HG03432 (cell line): ENCODE data around the gene BRAF.
"Not testable (repeated sequence)": the region's sequence is repeated elsewhere in the genome, so short reads cannot be mapped to it uniquely, and the experiment has no call there.

ENCODE experiments used
- ATAC-seq: cut with Tn5 transposase; IDR thresholded peaks from one replicate; pipeline ENCODE4 v1.9.1; 2021; ENCODE audit warnings: mild to moderate bottlenecking, moderate library complexity; ENCODE audit not compliant: unreplicated experiment

BRAF gene

GRCh38 chr7:140924821-140925421, at the start of gene BRAF:
TSS of gene BRAF (minus strand) at chr7:140924929. CDS start at chr7:140924703, 226 bp downstream.
- peak; percentile 63 for ATAC-seq

DNA sequence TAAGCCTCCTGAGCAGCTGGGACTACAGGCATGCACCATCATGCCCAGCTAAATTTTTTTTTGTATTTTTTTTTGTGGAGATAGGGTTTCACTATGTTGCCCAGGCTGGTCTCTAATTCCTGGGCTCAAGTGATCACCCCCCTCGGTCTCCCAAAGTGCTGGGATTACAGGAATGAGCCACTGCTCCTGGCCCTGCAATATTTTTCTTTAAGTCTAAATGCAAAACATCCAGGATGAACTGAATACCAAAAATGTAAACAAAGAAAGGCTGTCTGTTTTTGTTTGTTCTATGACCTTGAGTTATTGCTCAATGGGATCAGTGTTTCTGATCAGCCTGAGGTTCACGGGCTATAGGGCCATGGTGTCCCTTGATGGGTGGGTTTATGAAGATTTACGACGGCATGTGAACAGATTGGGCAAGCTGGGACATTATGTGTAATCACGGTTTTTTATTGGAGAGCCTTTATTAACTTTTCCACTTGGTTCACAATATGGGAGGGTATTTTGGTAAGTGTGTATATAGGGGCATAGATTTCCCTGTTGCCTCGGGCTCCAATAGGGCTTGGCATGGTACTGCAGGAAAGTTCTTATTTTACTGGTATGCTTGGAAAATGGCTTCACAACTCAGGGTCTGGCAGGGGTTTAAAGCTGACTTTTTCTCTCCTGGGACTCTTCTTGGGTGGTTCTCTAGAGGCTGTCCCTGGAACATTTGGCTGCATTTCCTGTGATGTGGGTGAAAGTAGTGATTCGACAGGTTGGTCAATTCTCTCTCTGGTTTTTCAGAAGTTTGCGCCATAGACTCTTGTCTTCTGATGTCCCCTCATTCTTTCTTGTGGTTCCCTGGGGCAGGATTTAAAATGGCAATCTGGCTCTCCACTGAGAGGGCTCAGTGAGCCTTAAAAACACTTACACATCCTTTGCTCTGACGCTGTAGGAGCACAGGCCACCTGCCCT, 48.4 kb upstream of the BRAF start:
- ATAC-seq: no peak

DNA sequence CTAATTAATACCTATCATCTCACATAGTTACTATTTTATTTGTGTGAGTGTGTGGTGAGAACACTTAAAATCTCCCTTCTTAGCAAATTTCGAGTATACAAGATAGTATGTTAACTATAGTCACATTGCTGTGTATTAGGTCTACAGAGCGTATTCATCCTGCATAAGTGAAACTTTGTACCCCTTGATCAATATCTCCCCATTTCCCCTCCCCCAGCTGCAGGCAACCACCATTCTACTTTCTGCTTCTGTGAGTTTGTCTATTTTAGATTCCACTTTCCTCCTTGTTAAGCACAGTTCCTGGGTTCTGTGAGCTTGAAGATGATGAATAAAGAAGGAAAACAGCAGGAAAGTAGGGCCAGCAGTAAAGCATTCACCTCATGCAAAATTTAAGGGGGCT, 47.6 kb upstream of the BRAF start:
- ATAC-seq: no peak

DNA sequence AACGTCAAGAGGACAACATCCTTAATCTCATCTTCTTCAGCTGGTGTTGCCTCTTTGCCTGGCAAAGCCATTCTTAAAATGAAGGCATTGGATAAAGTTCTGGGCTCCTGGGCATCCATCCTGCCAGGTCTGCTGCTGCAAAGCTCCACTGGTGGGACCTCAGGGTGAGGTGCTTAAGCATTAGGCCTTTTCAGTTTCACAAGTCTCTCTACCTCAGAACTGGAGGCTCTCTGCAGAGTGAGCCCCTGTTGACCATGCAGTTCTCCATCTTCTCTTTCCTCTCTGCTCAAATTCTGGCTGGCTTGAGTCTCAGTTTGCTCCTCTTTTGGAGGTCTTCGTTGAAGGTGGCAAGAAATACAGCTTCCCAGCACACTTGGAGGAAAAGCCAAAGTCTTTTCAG, 42.7 kb upstream of the BRAF start:
- ATAC-seq: no peak

DNA sequence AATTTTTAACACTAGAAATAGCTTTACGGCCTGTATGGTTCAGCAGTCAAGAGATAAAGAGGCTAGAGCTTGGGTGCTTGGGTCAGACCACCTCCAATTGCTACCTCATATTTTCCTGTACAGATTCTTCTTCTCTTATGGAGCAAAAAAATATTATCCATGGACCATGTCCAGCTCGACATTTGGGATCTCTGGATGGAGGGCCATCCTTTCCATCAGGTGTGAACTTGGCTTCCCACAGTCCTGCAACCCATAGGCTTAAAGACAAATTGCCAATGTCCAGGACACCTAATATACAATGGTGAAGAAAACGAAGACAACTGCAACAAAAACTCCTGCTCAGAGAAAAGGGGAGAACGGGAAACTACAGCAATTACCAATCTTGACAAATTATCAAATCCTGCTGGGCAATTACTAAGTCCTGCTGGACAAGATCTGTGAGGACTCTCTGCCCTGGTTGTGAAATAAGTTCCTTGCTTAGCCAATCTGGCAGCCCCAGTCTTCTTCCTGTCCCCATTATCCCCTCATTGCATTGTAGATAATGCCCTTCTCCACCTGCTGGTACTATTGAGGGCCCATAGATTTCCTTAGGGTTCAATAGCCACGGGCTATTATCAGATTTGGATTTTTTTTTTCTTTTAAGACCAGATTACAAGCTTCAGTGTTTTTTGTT, 42.0 kb upstream of the BRAF start:
- ATAC-seq: no peak

- no peak for ATAC-seq
Observed at GRCh38 chr7:140961117-140961516, 36.4 kb upstream of the BRAF start.

DNA sequence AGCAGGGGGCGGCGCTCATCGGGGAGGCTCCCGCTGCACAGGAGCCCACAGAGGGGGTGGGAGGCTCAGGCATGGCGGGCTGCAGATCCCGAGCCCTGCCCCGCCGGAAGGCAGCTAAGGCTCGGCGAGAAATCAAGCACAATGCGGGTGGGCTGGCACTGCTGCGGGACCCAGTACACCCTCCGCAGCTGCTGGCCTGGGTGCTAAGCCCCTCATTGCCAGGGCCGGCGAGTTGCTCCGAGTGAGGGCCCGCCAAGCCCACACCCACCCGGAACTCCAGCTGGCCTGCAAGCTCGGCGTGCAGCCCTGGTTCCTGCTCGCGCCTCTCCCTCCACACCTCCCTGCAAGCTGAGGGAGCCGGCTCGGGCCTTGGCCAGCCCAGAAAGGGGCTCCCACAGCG, 32.3 kb upstream of the BRAF start:
- not testable (repeated sequence) for ATAC-seq

DNA sequence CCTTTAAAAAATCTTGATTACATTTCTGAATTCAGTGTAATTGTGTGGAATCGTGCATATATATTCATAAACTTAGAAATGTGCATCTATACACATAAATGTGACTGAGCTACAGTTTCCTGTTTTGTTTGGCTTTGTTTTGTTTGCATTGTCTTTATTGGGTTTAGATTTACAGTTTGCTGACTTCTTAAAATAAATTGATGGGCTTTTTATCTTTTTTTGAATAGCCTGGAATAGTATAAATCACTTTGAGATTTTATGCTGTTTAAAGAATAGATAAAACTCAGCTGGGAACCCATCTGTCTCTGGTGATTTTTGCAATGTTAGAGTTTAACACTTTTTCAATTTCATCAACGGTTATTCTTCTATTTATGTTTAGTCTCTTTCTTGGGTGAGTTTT, 21.2 kb upstream of the BRAF start:
- no peak for ATAC-seq

DNA sequence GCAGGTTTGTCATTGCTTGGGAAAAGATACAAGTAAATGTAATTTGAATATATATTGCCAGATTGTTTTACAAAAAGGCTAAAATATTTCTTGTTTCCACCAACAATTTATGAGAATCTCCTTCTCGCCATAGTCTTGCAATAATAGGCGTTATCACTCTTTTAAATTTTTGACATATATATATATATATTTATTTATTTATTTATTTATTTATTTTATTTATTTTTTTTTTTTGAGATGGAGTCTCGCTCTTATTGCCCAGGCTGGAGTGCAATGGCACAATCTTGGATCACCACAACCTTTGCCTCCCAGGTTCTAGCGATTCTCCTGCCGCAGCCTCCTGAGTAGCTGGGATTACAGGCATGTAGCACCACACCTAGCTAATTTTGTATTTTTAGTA, 17.5 kb upstream of the BRAF start:
- ATAC-seq: not testable (repeated sequence)

GRCh38 chr7:140940898-140941297, 16.2 kb upstream of the BRAF start:
- ATAC-seq: no peak

- ATAC-seq: no peak
Observed at GRCh38 chr7:140937702-140938264, 13.1 kb upstream of the BRAF start.

DNA sequence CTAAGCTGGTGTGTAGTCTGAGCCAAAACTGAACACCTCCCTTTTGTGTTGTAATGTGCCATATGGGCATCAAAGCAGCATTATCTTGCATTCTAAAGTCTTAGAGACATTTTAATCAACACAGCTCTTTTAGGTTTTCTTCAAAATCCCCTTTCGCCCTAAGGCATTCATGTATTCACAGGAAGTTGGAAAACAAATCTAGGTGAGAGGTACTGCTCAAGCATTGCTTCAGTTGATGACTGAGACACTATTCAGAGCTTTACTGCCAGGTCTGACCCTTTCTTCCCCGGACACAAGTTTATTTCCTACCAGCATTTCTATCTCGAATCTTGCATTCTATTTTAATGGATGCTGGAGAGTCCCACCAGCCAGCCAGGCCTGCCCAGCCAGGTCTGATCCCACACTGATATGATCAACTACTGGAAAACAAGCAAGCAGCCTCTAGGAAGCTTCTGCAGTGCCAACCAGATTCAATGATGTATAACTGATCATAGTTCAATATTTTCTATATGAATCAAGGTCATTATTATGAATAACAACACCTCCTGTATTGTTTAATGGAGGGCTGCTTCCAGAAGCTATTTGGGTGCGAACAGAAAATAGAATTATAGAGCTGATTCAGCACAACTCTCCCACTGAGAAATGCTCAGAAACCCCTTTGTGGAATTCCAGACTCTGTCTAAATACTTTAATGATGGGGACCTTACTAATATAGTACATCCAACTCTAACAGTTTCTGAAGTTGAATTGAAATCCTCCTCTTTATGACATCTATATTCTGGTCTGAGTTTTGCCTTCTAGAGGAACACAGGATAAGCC, 4.0 kb upstream of the BRAF start:
- ATAC-seq: no peak

DNA sequence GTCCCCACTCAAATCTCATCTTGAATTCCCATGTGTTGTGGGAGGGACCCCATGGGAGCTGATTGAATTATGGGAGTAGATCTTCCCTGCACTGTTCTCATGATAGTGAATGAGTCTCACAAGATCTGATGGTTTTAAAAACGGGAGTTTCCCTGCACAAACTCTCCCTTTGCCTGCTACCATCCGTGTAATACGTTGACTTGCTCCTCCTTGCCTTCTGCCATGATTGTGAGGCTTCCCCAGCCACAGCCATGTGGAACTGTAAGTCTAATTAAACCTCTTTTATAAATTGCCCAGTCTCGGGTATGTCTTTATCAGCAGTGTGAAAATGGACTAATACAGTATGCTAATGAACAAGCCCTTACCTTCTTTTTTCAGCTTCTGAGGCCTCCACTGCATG, 3.2 kb upstream of the BRAF start:
- not testable (repeated sequence) for ATAC-seq

GRCh38 chr7:140927351-140927750, 2.6 kb upstream of the BRAF start:
- no peak for ATAC-seq

- ATAC-seq: no peak
Observed at GRCh38 chr7:140926021-140926817, 1.5 kb upstream of the BRAF start.

- peak; percentile 84 for ATAC-seq
Observed at GRCh38 chr7:140924019-140924820, 509 bp downstream of the BRAF start.

GRCh38 chr7:140923358-140924006, 1.2 kb downstream of the BRAF start:
- peak; percentile 9 for ATAC-seq

DNA sequence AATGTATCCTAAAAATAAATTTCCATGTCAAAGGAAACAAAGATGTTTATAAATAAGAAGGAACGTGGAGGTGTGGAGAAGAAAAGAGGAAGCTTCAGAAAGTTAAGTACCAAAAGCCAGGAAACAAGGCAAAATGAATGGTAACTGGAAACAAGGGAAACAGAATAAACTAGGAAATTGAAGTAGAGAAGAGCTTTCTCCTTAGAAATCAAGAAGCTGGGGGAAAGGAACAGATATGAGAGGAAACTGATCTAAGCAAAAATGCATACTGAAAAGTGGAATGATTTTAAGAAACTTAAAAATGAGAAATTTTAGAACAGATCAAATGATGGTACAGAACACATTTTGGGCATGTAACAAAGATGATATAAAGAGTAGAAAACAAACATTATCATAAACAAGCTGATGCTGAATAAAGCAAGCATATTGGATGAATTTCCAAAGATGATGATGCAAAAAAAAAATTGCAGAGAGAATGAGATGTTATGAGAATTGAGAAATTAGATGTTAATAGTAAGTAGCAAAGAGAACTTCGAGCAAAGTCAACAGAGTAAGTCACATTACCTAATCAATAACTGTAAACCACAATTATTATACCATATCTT, 1.9 kb downstream of the BRAF start:
- no peak for ATAC-seq
